NB4 (cell line): ENCODE data around the gene ZNF84.

Source experiments
- DNase-seq: peaks from one replicate; pipeline ENCODE4 v3.0.0; 2010; ENCODE audit warnings: low read depth
- H3K4me3 ChIP-seq: one replicate; pipeline ENCODE4 v1.5.1; 2011; ENCODE audit warnings: mild to moderate bottlenecking, low read depth, low read length, moderate library complexity
- MYC ChIP-seq: IDR thresholded peaks from 2 replicates; pipeline ENCODE4 v1.6.1; 2011; ENCODE audit warnings: low read depth, low read length
- POLR2A ChIP-seq: IDR thresholded peaks from 2 replicates; pipeline ENCODE4 v1.6.1; 2011; ENCODE audit warnings: mild to moderate bottlenecking; ENCODE audit not compliant: insufficient read length; ENCODE audit errors: extremely low read depth
- TF ChIP-seq, protein P1 (sequence below): IDR thresholded peaks from 2 replicates; pipeline ENCODE4 v1.6.1; 2011; ENCODE audit warnings: low read depth, low read length
- TF ChIP-seq, protein P2 (sequence below): IDR thresholded peaks from one replicate; pipeline ENCODE4 v1.5.1; 2012; ENCODE audit warnings: low read depth, low read length

ZNF84 gene

DNA sequence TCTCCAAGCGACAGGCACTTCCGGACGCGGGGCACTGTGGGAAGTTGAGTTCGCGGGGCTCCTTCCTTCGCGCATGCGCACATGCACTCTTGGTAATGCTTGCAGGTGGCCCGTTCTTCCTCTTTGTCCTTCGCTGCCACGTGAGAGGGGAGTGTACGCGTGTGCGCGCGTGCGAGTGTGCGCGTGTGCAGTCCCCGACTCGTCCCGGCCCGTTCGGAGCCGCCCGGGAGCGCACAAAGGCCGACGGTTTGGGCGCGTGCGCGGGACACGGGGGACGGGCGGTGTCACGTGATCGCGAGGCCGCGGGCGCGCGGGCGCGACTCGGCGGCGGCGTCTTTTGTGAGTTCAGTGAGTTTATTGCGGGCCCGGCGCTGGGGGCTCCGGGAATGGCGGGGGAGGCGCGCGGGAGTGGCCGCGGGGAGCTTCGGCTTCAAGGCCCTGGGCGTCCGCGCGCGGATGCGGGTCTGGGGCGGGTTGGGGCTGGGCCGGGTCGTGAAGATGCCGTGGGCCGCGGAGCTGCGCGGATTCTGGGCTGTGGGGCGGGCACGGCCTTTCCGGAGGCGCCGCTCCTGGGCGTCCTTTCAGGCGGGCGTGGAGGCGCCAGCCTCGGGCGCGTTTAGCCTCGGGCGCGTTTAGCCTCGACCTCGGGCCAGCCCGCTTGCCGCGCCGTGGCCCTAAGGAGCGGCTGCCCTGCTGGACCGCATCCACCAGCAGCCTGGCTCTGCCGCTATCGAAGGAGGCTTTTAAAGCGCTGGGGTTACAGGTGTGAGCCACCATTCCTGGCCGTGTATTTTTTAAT lies at the start of gene ZNF84:
ZNF84 (plus strand) TSS at position 303 of the 799 bp plus-strand sequence. CDS start 3,959 bp downstream, outside the sequence.
- peak; percentile 72 for TF ChIP-seq POLR2A
- TF ChIP-seq, protein P1, sequence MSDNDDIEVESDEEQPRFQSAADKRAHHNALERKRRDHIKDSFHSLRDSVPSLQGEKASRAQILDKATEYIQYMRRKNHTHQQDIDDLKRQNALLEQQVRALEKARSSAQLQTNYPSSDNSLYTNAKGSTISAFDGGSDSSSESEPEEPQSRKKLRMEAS, result peak; percentile 98
- TF ChIP-seq, protein P2, sequence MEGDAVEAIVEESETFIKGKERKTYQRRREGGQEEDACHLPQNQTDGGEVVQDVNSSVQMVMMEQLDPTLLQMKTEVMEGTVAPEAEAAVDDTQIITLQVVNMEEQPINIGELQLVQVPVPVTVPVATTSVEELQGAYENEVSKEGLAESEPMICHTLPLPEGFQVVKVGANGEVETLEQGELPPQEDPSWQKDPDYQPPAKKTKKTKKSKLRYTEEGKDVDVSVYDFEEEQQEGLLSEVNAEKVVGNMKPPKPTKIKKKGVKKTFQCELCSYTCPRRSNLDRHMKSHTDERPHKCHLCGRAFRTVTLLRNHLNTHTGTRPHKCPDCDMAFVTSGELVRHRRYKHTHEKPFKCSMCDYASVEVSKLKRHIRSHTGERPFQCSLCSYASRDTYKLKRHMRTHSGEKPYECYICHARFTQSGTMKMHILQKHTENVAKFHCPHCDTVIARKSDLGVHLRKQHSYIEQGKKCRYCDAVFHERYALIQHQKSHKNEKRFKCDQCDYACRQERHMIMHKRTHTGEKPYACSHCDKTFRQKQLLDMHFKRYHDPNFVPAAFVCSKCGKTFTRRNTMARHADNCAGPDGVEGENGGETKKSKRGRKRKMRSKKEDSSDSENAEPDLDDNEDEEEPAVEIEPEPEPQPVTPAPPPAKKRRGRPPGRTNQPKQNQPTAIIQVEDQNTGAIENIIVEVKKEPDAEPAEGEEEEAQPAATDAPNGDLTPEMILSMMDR, result no peak
- TF ChIP-seq MYC, result peak; percentile 98
- DNase-seq, result peak; percentile 100

DNA sequence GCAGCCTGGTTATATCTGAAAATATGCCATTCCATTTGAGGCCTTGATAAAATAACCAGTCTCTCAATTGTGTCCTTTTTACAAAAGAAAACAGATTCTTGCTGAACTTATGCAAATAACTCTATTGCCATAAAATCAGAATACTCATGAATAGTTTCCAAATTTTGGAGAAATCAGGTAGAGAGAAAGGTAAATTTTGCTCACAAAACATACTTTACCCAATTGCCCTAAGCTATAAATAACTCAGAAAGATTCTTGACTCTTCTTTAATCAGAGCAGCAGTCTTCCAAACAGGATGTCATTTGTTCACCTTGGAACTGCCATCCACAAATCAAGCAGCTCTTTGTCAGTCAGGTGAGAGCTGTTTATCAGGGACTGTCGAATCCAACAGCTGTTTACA lies 38.6 kb upstream of the ZNF84 start:
- TF ChIP-seq, protein P2, result no peak
- TF ChIP-seq POLR2A, result no peak
- no peak for TF ChIP-seq MYC
- TF ChIP-seq, protein P1, result no peak
- DNase-seq, result peak; percentile 11
- no peak overlapping the region for H3K4me3 ChIP-seq

More for the DNA sequence above, at the start of gene ZNF84:
- H3K4me3 ChIP-seq, result peak within 1 kb of the TSS; percentile 88

DNA sequence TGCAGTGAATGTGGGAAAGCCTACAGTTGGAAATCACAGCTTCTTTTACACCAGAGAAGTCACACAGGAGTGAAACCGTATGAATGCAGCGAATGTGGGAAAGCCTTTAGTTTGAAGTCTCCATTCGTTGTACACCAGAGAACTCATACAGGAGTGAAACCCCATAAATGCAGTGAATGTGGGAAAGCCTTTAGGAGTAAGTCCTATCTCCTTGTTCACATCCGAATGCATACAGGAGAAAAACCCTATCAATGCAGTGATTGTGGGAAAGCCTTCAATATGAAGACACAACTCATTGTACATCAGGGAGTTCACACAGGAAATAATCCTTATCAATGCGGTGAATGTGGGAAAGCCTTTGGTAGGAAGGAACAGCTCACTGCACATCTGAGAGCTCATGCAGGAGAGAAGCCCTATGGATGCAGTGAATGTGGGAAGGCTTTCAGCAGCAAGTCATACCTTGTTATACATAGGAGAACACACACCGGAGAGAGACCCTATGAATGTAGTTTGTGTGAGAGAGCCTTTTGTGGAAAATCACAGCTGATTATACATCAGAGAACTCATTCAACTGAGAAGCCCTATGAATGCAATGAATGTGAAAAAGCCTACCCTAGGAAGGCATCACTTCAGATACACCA lies 26.5 kb upstream of the ZNF84 start:
- TF ChIP-seq, protein P2, result no peak
- no peak for TF ChIP-seq MYC
- no peak for TF ChIP-seq POLR2A
- TF ChIP-seq, protein P1, result no peak
- no peak for DNase-seq
- no peak overlapping the region for H3K4me3 ChIP-seq

DNA sequence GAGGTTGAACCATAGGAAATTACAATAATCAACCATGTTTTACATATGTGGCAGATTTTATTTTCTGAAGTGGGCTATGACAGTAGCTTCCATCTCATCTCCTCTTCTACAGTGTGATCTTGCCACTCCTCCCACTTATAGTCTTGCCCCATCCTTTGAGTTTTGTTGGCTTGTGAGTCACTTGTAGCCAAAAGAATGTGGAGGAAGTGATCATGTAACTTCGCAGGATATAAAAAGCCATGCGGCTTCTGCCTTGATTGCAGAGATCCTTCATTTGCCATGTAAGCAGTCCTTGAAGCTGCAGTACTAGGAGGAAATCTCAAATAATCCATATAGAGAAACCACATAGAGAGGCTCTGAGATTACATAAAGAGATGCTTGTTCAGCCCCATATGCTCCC lies 13.7 kb upstream of the ZNF84 start:
- TF ChIP-seq, protein P2, result no peak
- TF ChIP-seq, protein P1, result no peak
- no peak for TF ChIP-seq MYC
- no peak for TF ChIP-seq POLR2A
- H3K4me3 ChIP-seq, result no peak overlapping the region
- DNase-seq, result peak; percentile 55

DNA sequence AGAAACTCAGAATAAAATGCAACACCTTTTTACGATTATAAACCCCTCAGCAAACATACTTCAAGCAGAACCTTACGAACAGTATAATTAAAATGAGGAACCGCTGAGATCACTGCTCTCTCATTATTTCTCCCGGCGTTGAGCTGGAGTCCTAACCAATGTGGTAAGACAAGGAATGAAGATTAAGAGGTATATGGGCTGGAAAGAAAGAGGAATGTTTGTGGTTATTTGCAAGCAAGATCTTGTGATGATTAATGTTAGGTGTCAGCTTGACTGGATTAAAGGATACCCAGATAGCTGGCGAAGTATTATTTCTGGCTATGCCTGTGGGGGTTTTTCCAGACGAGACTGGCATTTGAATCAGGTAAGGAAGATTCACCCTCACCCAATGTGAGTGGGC lies 10.3 kb upstream of the ZNF84 start:
- no peak for DNase-seq
- TF ChIP-seq, protein P1, result no peak
- TF ChIP-seq POLR2A, result no peak
- no peak for TF ChIP-seq MYC
- TF ChIP-seq, protein P2, result no peak
- no peak overlapping the region for H3K4me3 ChIP-seq
